OCI-LY7 (cell line): ENCODE measurements around the gene YTHDF1. TPM values are rescaled to one million over a fixed set of nuclear protein-coding genes. Genes with fewer than 3 reads are reported as not detected.

Source experiments
- BruUV-seq: library from RNA; stranded (reverse); fragments of 400-500 nt; replicated peaks from 2 replicates; lab custom pipeline; 2021; lab: Mats Ljungman, UMichigan
- CTCF ChIA-PET: fragments of 300-600 bp; sonication (Branson Sonifier 250); formaldehyde crosslinking; loops from one replicate; lab custom pipeline; 2022; ENCODE audit warnings: antibody characterized with exemption; ENCODE audit not compliant: unreplicated experiment; lab: Charles Lee
- POLR2A ChIA-PET: fragments of 300-600 bp; sonication (Branson Sonifier 250); formaldehyde crosslinking; loops from one replicate; lab custom pipeline; 2022; ENCODE audit warnings: antibody characterized with exemption; lab: Charles Lee
- DNase-seq: peaks from one replicate; pipeline ENCODE4 v3.0.0-alpha.2; 2015; ENCODE audit warnings: low spot score
- H2AFZ ChIP-seq: fragments of 200-600 bp; sonication (generic), shearing (Covaris generic); 2 replicates; pipeline ENCODE4 v1.6.1; 2014; ENCODE audit warnings: mild to moderate bottlenecking, antibody characterized with exemption, low read length, moderate library complexity
- H3K27ac ChIP-seq: fragments of 200-600 bp; sonication (generic); 2 replicates; pipeline ENCODE4 v1.5.1; 2014; ENCODE audit warnings: mixed run types, low read depth, mild to moderate bottlenecking, moderate library complexity, low read length, inconsistent platforms; ENCODE audit not compliant: poor library complexity, severe bottlenecking
- H3K36me3 ChIP-seq: fragments of 200-600 bp; sonication (generic); 2 replicates; pipeline ENCODE4 v1.6.1; 2014; ENCODE audit warnings: mild to moderate bottlenecking, antibody characterized with exemption, low read length, moderate library complexity, mixed read lengths; ENCODE audit not compliant: insufficient read depth
- H3K4me1 ChIP-seq: fragments of 200-600 bp; sonication (generic); 2 replicates; pipeline ENCODE4 v1.5.1; 2014; ENCODE audit warnings: mild to moderate bottlenecking, low read length; ENCODE audit not compliant: insufficient read depth, poor library complexity, severe bottlenecking
- H3K4me2 ChIP-seq: fragments of 200-600 bp; sonication (generic); 2 replicates; pipeline ENCODE4 v1.6.1; 2014; ENCODE audit warnings: mild to moderate bottlenecking, low read length
- H3K4me3 ChIP-seq: fragments of 200-600 bp; sonication (generic); 2 replicates; pipeline ENCODE4 v1.5.1; 2014; ENCODE audit warnings: mild to moderate bottlenecking, low read depth, low read length; ENCODE audit not compliant: poor library complexity, severe bottlenecking
- H3K79me2 ChIP-seq: fragments of 200-600 bp; sonication (generic); 2 replicates; pipeline ENCODE4 v1.6.1; 2016; ENCODE audit warnings: low read depth, mild to moderate bottlenecking, low read length, moderate library complexity, mixed read lengths; ENCODE audit not compliant: insufficient read depth
- H3K9me2 ChIP-seq: fragments of 200-600 bp; sonication (generic); 2 replicates; pipeline ENCODE4 v1.6.1; 2016; ENCODE audit warnings: mild to moderate bottlenecking, low read length, mixed read lengths; ENCODE audit not compliant: insufficient read depth
- H3K9me3 ChIP-seq: fragments of 200-600 bp; sonication (generic); 2 replicates; pipeline ENCODE4 v1.6.1; 2014; ENCODE audit warnings: mild to moderate bottlenecking, mixed run types, low read length, mixed read lengths
- H4K20me1 ChIP-seq: fragments of 200-600 bp; sonication (generic); 2 replicates; pipeline ENCODE4 v1.6.1; 2014; ENCODE audit warnings: mild to moderate bottlenecking, antibody characterized with exemption, low read length, moderate library complexity, mixed read lengths; ENCODE audit not compliant: insufficient read depth
- EZH2phosphoT487 ChIP-seq: fragments of 200-600 bp; sonication (generic); IDR thresholded peaks from 2 replicates; pipeline ENCODE4 v1.6.1; 2018; ENCODE audit warnings: low read depth, borderline replicate concordance, mild to moderate bottlenecking, mixed run types, antibody characterized with exemption, low read length, moderate library complexity, mixed read lengths
- intact Hi-C: fragments of 100-400 bp; cut with micrococcal nuclease; formaldehyde crosslinking; loops from one replicate; pipeline ENCODE4 v1.10.0; 2022; ENCODE audit not compliant: unreplicated experiment
- total RNA-seq, 2 experiments: library from RNA; depleted of rRNA in 1 of 2; stranded (reverse); fragments of >200 nt in 1 of 2; shearing (Covaris generic) in 1 of 2; gene quantifications; 2 replicates each; pipeline ENCODE4 v1.2.3, GENCODE V29; 2014 to 2022
- TF ChIP-seq, protein P1 (sequence below): fragments of 200-600 bp; sonication (generic); conservative IDR thresholded peaks from 2 replicates; pipeline ENCODE4 v1.5.1; 2014; ENCODE audit warnings: mild to moderate bottlenecking, antibody characterized with exemption, low read length, moderate library complexity, mixed read lengths

The YTHDF1 gene
- total RNA-seq, 2 experiments from 2014 or later: 31.3 to 42.7 TPM

- BruUV-seq: no TSS peak
- CTCF ChIA-PET: no interaction called here
- no peak for DNase-seq
These were observed 60.4 kb downstream of the YTHDF1 start for GRCh38 chr20:63155266-63156165.

GRCh38 chr20:63154395-63154794 lies 61.5 kb downstream of the YTHDF1 start:
- H3K9me2 ChIP-seq: no peaks in the 10 kb centered on the region
- no TSS peak for BruUV-seq
- H3K36me3 ChIP-seq: no peaks in the 10 kb centered on the region
- H3K79me2 ChIP-seq: no peaks in the 10 kb centered on the region
- no peaks in the 10 kb centered on the region for H3K4me1 ChIP-seq
- H3K27ac ChIP-seq: no peak overlapping the region
- intact Hi-C loops: no loop called here
- POLR2A ChIA-PET: no interaction called here
- H4K20me1 ChIP-seq: no peaks in the 10 kb centered on the region
- no peak for DNase-seq
- no peak overlapping the region for H3K4me3 ChIP-seq
- no peak overlapping the region for H2AFZ ChIP-seq
- CTCF ChIA-PET: no interaction called here
- TF ChIP-seq EZH2phosphoT487: no peak
- TF ChIP-seq, protein P1, sequence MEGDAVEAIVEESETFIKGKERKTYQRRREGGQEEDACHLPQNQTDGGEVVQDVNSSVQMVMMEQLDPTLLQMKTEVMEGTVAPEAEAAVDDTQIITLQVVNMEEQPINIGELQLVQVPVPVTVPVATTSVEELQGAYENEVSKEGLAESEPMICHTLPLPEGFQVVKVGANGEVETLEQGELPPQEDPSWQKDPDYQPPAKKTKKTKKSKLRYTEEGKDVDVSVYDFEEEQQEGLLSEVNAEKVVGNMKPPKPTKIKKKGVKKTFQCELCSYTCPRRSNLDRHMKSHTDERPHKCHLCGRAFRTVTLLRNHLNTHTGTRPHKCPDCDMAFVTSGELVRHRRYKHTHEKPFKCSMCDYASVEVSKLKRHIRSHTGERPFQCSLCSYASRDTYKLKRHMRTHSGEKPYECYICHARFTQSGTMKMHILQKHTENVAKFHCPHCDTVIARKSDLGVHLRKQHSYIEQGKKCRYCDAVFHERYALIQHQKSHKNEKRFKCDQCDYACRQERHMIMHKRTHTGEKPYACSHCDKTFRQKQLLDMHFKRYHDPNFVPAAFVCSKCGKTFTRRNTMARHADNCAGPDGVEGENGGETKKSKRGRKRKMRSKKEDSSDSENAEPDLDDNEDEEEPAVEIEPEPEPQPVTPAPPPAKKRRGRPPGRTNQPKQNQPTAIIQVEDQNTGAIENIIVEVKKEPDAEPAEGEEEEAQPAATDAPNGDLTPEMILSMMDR: no peak
- no peaks in the 10 kb centered on the region for H3K9me3 ChIP-seq
- no peak overlapping the region for H3K4me2 ChIP-seq

More at GRCh38 chr20:63155266-63156165, 60.4 kb downstream of the YTHDF1 start:
- Histone ChIP-seq H3K4me2 (no peak overlapping the region), H2AFZ (no peak overlapping the region), H3K9me3 (no peaks in the 10 kb centered on the region), H3K4me1 (no peaks in the 10 kb centered on the region), H3K4me3 (no peak overlapping the region), H3K36me3 (no peaks in the 10 kb centered on the region), H3K9me2 (no peaks in the 10 kb centered on the region), H4K20me1 (no peaks in the 10 kb centered on the region), H3K27ac (no peak overlapping the region), H3K79me2 (no peaks in the 10 kb centered on the region)
- POLR2A ChIA-PET: no interaction called here
- no peak for TF ChIP-seq EZH2phosphoT487
- TF ChIP-seq, protein P1: no peak
- intact Hi-C loops: no loop called here
